ENCODE data around the gene KBTBD12. TPM values are rescaled to one million over a fixed set of nuclear protein-coding genes. Genes with fewer than 3 reads are reported as not detected.

The KBTBD12 gene
- total and polyA plus RNA-seq, 2 of the 13 experiments (the other 11 are each of a cell fraction or from before 2014, with no cell fraction given), result not detected

DNA sequence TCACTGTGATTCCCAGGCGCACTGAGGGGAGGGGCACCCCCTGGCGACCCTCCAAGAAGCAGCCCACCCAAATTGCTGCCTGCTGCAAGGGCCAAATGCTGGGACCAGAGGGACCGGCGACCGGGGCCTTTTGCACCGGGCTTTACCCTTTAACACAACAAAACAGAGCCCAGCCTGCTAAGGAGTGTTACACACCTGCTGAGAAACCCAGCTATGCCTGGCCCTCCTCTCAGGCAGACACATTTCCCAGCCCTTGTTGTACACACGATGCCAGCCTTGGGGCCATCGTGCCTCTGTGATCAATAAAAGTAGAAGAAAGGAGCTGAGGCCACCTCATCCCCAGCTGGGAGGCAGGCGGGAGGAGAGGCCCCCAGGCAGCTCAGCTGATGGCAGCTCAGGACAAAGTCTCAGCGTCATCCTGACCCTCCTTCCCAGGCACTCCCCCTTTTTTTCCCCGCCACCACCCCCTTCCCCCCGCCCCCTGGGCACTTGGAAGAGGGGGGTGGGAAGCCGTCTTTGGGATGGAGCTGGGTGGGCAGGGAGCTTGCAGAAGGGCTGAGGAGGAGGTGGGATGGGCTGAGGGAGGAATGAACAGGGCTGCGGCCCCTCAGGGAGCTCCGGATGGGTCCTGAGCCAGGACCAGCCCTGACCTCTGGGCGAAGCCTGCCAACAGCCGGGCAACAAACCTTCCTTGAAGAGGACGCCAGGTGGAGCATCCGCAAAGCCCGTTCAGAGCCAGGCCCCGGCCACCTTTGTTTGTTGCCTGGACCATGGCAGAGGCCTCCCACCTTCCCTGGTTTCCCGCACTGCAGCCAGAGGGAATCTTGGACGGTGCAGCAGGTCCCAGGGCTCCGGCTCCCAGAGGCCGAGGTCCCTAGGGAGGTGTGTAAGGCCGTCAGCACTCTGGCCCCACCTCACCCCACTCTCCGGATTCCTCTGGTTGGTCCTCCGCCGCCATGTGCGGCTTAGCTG is 91.3 kb downstream of the KBTBD12 start (continued):
- TF ChIP-seq, protein P1, sequence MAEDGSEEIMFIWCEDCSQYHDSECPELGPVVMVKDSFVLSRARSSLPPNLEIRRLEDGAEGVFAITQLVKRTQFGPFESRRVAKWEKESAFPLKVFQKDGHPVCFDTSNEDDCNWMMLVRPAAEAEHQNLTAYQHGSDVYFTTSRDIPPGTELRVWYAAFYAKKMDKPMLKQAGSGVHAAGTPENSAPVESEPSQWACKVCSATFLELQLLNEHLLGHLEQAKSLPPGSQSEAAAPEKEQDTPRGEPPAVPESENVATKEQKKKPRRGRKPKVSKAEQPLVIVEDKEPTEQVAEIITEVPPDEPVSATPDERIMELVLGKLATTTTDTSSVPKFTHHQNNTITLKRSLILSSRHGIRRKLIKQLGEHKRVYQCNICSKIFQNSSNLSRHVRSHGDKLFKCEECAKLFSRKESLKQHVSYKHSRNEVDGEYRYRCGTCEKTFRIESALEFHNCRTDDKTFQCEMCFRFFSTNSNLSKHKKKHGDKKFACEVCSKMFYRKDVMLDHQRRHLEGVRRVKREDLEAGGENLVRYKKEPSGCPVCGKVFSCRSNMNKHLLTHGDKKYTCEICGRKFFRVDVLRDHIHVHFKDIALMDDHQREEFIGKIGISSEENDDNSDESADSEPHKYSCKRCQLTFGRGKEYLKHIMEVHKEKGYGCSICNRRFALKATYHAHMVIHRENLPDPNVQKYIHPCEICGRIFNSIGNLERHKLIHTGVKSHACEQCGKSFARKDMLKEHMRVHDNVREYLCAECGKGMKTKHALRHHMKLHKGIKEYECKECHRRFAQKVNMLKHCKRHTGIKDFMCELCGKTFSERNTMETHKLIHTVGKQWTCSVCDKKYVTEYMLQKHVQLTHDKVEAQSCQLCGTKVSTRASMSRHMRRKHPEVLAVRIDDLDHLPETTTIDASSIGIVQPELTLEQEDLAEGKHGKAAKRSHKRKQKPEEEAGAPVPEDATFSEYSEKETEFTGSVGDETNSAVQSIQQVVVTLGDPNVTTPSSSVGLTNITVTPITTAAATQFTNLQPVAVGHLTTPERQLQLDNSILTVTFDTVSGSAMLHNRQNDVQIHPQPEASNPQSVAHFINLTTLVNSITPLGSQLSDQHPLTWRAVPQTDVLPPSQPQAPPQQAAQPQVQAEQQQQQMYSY (CRISPR knock-in tag; IDR thresholded peaks at IDR 0.05), result no peak
- TF ChIP-seq KDM5A (IDR thresholded peaks at IDR 0.05; ENCODE audit: borderline replicate concordance, low read length) (no peak), AKAP8 (CRISPR knock-in tag; IDR thresholded peaks at IDR 0.05) (no peak), RBFOX2 (IDR thresholded peaks at IDR 0.05; ENCODE audit: low read depth, low read length) (no peak), TCF7L2 (IDR thresholded peaks at IDR 0.05; ENCODE audit: low read depth, low read length) (no peak), SIX4 (CRISPR knock-in tag; IDR thresholded peaks at IDR 0.05) (no peak), CENPT (CRISPR knock-in tag; IDR thresholded peaks at IDR 0.05; ENCODE audit: low read depth) (no peak), HIVEP1 (CRISPR knock-in tag; IDR thresholded peaks at IDR 0.05) (no peak), CSRNP1 (CRISPR knock-in tag; IDR thresholded peaks at IDR 0.05) (no peak), TBL1XR1 (IDR thresholded peaks at IDR 0.05; ENCODE audit: borderline replicate concordance, low read length, partially characterized antibody) (no peak), ZNF607 (CRISPR knock-in tag; IDR thresholded peaks at IDR 0.05; ENCODE audit: borderline replicate concordance) (no peak), TAF15 (IDR thresholded peaks at IDR 0.05; ENCODE audit: low read depth, low read length, poor library complexity, severe bottlenecking) (no peak), SRSF4 (IDR thresholded peaks at IDR 0.05; ENCODE audit: low read depth, low read length, poor library complexity, severe bottlenecking) (no peak), TOPORS (CRISPR knock-in tag; IDR thresholded peaks at IDR 0.05) (no peak), NFKBIZ (CRISPR knock-in tag; IDR thresholded peaks at IDR 0.05) (no peak), FOXO1 (CRISPR knock-in tag; IDR thresholded peaks at IDR 0.05) (no peak), ZFX (CRISPR knock-in tag; IDR thresholded peaks at IDR 0.05; ENCODE audit: low read depth) (peak; percentile 40; the same call in 1 of the 2 replicates), NFIC (IDR thresholded peaks at IDR 0.05; ENCODE audit: low read length) (no peak)
- TF ChIP-seq, protein P2, sequence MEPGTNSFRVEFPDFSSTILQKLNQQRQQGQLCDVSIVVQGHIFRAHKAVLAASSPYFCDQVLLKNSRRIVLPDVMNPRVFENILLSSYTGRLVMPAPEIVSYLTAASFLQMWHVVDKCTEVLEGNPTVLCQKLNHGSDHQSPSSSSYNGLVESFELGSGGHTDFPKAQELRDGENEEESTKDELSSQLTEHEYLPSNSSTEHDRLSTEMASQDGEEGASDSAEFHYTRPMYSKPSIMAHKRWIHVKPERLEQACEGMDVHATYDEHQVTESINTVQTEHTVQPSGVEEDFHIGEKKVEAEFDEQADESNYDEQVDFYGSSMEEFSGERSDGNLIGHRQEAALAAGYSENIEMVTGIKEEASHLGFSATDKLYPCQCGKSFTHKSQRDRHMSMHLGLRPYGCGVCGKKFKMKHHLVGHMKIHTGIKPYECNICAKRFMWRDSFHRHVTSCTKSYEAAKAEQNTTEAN (CRISPR knock-in tag; conservative IDR thresholded peaks at IDR 0.05), result no peak

Data from HepG2 (cell line).